NCI-H2196 treated with DMSO at 0.1 percent for 48 hours (cell line): ENCODE measurements around the gene DOCK7.
A peak's percentile ranks its signal among the peaks of the same experiment; 100 is the strongest.

Experiments
- DNase-seq: peaks from one replicate; lab custom pipeline; 2025; ENCODE audit not compliant: unreplicated experiment; lab: John Stamatoyannopoulos, UW

DOCK7 gene

DNA sequence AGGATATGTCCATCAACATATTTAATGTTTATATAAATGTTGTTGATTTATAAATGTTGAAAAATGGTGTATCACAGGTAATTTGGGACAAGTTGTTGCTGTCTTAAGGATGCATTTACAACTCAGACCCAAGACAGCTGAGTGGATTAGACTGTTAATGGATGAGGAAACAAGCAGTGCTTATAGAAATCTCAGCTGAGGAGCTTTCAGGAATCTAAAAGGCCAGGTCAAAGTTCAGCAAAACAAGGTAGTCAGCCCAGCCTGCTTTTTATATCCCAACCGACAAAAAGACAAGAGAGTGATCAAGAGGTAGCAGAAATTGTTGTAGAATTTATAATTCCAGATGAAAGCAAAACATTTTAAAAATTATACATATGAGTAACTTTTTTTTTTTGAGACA is 268.0 kb downstream of the DOCK7 start:
- DNase-seq: no peak

DNA sequence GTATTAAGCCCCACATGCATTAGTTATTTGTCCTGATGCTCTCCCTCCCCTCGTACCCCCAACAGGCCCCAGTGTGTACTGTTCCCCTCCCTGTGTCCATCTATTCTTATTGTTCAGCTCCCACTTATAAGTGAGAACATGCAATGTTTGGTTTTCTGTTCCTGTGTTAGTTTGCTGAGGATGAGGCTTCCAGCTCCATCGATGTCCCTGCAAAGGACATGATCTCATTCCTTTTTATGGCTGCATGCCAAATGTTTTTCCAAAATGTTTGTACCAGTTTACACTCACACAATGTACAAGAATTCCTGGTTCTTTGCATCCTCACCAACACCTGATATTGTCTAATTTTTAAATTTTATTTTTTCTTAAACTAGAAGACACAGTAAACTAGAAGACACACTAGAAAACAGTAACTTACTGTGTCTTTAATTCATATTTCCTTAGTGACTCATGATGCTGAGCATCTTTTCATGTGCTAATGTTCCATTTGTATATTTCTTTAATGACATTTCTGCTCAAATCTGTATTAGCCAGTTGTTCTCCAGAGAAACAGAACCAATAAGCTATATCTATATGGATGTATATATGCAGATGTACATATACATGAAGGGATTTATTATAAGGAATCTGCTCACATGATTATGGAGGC is 270.7 kb downstream of the DOCK7 start:
- DNase-seq: no peak

DNA sequence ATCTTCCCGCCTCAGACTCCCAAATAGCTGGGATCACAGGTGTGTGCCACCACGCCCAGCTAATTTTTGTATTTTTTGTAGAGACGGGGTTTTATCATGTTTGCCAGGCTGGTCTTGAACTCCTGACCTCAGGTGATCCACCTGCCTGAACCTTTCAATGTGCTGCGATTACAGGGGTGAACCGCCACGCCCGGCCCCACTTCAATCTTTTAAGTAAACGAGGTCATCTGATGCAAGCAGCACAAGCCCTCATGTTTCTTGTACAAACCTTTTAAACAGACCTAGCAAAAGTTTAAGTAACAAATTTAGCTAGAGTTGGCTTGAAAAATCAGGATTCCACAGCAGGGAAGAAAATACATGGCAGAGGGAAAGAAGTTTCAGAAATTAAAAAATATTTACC is 272.5 kb downstream of the DOCK7 start:
- DNase-seq: no peak

GRCh38 chr1:62407398-62408009 is 280.7 kb downstream of the DOCK7 start:
- DNase-seq: peak; percentile 24

DNA sequence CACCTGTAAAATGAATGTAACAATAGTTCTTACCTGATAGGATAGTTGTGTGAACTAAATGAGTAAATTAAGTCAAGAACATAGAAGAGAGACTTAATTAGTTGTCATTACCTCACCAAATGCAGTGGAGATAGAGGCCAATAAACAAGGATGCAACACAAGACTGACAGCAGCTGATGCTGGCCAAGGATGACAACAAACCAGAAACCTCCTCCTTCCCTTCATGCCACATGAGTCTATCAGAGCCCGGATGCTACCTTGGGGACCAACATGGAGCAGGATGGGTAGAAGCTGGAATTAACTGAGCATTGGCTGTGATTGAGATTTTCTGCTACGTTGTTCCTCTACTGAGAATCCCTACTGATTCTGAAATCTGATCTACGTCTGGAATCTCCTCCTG is 281.6 kb downstream of the DOCK7 start:
- DNase-seq: no peak

GRCh38 chr1:62405247-62405646 is 282.9 kb downstream of the DOCK7 start:
- DNase-seq: no peak
